Bronchial epithelial cell (primary cell): ENCODE measurements around the gene VEZF1. TPM values are rescaled to one million over a fixed set of nuclear protein-coding genes. Genes with fewer than 3 reads are reported as not detected.

Source experiments
- DNase-seq: peaks from one replicate; pipeline ENCODE4 v3.0.0-alpha.2; 2010; ENCODE audit warnings: low read depth
- FAIRE-seq: peaks from 2 replicates; lab custom pipeline; 2011; peaks lifted over from hg19 to GRCh38; lab: Jason Lieb, UNC
- H3K27me3 ChIP-seq: 2 replicates; pipeline ENCODE4 v1.5.1; 2011; ENCODE audit warnings: low read length; ENCODE audit not compliant: control insufficient read depth, insufficient read depth
- H3K36me3 ChIP-seq: 2 replicates; pipeline ENCODE4 v1.5.1; 2011; ENCODE audit warnings: low read length; ENCODE audit not compliant: control insufficient read depth, insufficient read depth
- H3K4me3 ChIP-seq: 2 replicates; pipeline ENCODE4 v1.5.1; 2011; ENCODE audit warnings: mild to moderate bottlenecking, low read depth, low read length, control low read depth
- total RNA-seq: library from RNA; depleted of rRNA; stranded (reverse); fragments of >200 nt; gene quantifications from 2 replicates; pipeline ENCODE4 v1.2.1, GENCODE V29; 2014
- TF ChIP-seq, protein P1 (sequence below): IDR thresholded peaks from 2 replicates; pipeline ENCODE4 v1.5.1; 2011; ENCODE audit warnings: mild to moderate bottlenecking, moderate library complexity, low read length, control low read depth, inconsistent platforms; ENCODE audit not compliant: insufficient read depth, severe bottlenecking

The VEZF1 gene
- total RNA-seq, 1 donor from 2014 or later = 23.2 TPM

DNA sequence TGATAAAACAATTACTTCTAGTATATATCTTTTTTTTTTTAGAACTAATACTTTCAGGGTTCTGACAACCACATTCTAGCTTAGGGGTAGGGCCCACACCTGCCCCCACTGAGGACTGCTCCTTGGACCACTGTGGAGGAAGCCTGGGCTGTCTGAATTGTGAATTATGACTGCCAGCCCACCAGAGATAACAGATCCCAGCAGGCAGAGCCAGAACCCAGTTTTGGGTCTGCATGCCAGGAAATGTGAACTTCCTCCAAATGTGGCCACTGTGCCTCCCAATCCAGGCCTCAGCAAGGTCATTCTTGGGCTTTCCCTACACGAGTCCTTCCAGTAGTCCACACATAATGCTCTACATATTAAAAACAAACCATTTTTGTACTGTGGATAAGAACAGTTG lies 15.9 kb downstream of the VEZF1 start:
- DNase-seq (no peak), FAIRE-seq (no peak)
- H3K27me3 ChIP-seq = no peaks in the 10 kb centered on the region
- peaks cover 3% of the 10 kb centered on the region for H3K36me3 ChIP-seq
- TF ChIP-seq, protein P1, sequence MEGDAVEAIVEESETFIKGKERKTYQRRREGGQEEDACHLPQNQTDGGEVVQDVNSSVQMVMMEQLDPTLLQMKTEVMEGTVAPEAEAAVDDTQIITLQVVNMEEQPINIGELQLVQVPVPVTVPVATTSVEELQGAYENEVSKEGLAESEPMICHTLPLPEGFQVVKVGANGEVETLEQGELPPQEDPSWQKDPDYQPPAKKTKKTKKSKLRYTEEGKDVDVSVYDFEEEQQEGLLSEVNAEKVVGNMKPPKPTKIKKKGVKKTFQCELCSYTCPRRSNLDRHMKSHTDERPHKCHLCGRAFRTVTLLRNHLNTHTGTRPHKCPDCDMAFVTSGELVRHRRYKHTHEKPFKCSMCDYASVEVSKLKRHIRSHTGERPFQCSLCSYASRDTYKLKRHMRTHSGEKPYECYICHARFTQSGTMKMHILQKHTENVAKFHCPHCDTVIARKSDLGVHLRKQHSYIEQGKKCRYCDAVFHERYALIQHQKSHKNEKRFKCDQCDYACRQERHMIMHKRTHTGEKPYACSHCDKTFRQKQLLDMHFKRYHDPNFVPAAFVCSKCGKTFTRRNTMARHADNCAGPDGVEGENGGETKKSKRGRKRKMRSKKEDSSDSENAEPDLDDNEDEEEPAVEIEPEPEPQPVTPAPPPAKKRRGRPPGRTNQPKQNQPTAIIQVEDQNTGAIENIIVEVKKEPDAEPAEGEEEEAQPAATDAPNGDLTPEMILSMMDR = no peak
- no peak overlapping the region for H3K4me3 ChIP-seq

DNA sequence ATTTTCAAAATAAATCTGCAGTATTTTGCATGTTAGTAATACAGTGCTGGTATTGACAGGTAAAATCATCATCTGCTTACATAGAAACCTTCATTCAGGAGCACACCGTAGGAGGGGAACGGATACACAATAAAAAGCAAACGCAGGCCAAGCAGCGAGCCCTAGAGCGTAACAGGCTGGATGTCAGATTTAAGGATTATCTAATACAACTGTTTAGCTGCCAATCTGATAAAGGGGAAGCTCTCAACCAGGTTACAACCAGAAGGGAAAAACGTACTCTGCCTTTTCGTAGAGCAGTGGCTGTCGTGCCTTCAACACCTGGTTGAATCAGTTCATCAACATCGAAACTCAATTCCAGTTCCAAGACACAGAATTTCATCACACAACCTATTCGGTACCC lies 16.5 kb downstream of the VEZF1 start:
- Histone ChIP-seq H3K4me3 (no peak overlapping the region), H3K27me3 (no peaks in the 10 kb centered on the region), H3K36me3 (no peaks in the 10 kb centered on the region)
- FAIRE-seq = no peak
- TF ChIP-seq, protein P1 = no peak
- no peak for DNase-seq

DNA sequence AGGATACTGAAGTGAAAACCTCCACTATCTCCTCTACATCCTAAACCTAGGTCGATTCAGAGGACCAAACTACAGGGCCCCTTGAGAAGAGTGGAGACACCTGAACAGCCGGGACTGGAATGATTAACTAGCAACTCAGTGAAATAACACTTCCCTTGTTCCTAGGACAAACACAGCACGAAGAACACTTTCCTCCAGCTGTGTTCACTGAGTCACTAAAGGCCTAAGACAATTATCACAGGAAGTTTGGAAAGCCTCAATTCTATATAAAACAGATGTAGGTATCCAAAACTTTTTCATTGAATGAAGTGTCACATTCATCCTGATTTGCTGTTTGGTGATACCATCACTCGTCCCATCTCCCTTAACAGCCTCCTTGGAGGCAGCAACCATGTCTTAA lies 17.3 kb downstream of the VEZF1 start:
- TF ChIP-seq, protein P1 = no peak
- Histone ChIP-seq H3K36me3 (no peaks in the 10 kb centered on the region), H3K27me3 (no peaks in the 10 kb centered on the region), H3K4me3 (no peak overlapping the region)
- DNase-seq = no peak
- FAIRE-seq = no peak

DNA sequence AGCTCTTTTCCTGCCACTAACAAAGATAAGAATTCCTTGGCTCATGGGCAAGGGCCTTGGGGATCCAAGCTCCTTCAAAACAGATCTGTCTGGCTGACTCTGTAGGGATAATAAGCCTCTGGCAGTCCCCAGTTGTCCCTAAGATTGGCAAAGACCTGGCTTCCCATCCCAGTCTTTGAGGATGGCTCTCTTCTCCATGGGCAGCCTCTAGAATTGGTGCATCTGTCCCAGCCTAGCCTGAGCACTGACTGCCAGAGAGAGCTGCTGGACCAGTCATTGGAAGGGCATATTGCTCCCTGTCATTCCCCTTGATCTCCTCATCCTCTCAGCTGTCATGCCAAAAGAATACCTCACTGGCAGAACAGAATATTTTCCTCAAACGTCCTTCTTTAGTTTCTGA lies 19.6 kb downstream of the VEZF1 start:
- no peak overlapping the region for H3K4me3 ChIP-seq
- TF ChIP-seq, protein P1 = no peak
- no peaks in the 10 kb centered on the region for H3K36me3 ChIP-seq
- H3K27me3 ChIP-seq = no peaks in the 10 kb centered on the region
- DNase-seq (no peak), FAIRE-seq (no peak)

DNA sequence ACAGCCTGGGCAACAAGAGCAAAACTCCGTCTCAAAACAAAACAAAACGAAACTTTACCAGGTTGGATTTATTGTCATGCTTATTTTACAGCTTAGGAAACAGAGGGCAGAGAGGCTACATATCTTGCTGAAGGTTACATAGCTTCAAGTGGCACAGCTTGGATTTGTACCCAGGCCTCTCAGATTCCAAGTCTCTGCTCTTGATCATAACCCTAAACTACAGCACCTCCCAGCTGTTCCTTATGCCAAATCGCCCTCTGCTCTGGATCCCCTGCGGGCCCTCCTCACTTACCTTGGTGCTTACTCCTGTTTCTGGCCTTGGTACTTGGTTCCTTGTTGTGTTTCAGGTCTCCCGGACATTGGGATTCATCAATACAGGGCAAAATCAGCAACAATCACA lies 21.2 kb downstream of the VEZF1 start:
- Histone ChIP-seq H3K36me3 (no peaks in the 10 kb centered on the region), H3K27me3 (no peaks in the 10 kb centered on the region), H3K4me3 (no peak overlapping the region)
- DNase-seq = no peak
- TF ChIP-seq, protein P1 = no peak
- no peak for FAIRE-seq

DNA sequence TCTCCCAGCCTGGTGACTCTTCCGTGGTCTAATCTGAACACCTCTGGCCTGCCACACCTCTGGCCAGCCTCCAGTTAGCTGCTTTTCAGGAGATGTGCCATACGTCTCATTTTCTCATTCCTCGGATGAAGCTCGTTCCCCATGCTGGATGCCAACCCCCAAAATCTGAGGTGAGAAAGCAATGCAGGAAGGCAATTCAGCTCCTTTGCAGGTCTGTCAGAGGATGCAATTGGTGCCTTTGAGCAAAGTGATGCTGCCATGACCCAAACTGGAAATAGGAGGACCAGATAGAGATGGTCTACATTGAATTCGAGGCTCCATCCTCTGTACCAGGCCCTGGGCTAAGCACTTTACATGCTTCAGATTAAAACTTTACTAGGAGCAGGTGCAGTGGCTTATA lies 21.8 kb downstream of the VEZF1 start:
- FAIRE-seq (no peak), DNase-seq (no peak)
- Histone ChIP-seq H3K27me3 (no peaks in the 10 kb centered on the region), H3K36me3 (no peaks in the 10 kb centered on the region), H3K4me3 (no peak overlapping the region)
- TF ChIP-seq, protein P1 = no peak
